HUDEP-2 (cell line): ENCODE results near the gene AP1M1.

Experiments used
- DNase-seq, 76 experiments: peaks; one replicate each; lab custom pipeline; 2025; ENCODE audit not compliant: unreplicated experiment in 76 of 76; lab: John Stamatoyannopoulos, UW

The AP1M1 gene

DNA sequence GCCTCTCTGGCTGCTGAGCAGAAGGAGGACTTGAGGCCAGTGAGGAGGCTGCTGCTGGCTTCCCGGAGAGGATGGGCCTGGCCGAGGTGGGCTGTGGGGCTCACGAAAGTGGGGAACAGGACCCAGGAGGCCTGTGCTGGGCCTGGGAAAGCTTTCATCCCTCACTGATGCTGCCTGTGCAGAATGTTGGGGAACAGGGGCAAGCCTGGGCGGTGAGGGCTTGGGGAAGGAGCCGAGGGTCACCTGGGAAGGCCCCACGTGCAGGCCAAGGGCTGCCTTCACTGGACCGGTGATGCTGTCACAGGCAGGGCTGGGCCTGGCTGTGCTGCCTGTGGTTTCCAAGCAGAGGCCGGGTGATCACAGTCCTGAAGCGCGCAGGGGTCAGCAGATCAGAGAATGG, 9.4 kb downstream of the AP1M1 start:
- no peak for DNase-seq

GRCh38 chr19:16207490-16208025, 9.8 kb downstream of the AP1M1 start:
- no peak for DNase-seq

GRCh38 chr19:16208064-16208759, 10.5 kb downstream of the AP1M1 start:
- peak in 2 of 76 experiments; percentile 18 to 22 for DNase-seq

- DNase-seq, result peak in 19 of 76 experiments; percentile 13 to 80 (median 53)
Observed at GRCh38 chr19:16208847-16209665, 11.3 kb downstream of the AP1M1 start.

DNA sequence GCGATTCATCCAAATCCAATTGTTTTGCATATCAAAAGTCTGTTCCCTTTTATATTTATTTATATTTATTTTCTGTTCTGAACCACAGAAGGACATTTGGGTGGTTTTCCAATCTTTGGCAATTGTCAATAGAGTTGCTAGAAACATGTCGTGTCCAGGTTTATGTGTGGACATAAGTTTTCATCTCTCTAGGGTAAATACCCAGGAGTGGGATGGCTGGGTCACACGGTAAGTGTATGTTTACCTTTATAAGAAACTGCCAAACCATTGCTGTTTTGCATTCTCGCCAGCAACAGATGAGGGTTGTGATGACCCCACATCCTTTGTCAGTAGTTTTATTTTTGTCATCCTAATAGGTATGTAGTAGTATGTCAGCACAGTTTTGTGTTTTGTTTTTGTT, 12.5 kb downstream of the AP1M1 start:
- no peak for DNase-seq

DNA sequence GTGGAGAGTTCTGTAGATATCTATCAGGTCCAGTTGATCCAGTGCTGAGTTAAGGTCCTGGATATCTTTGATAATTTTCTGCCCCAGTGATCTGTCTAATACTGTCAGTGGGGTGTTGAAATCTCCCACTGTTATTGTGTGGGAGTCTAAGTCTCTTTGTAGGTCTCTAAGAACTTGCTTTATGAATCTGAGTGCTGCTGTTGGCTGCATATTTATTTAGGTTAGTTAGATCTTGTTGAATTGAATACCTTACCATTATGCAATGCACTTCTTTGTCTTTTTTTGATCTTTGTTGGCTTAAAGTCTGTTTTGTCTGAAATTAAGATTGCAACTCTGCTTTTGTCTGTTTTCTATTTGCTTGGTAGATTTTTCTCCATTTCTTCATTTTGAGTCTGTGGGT, 15.4 kb downstream of the AP1M1 start:
- DNase-seq, result peak in 1 of 76 experiments; percentile 51

DNA sequence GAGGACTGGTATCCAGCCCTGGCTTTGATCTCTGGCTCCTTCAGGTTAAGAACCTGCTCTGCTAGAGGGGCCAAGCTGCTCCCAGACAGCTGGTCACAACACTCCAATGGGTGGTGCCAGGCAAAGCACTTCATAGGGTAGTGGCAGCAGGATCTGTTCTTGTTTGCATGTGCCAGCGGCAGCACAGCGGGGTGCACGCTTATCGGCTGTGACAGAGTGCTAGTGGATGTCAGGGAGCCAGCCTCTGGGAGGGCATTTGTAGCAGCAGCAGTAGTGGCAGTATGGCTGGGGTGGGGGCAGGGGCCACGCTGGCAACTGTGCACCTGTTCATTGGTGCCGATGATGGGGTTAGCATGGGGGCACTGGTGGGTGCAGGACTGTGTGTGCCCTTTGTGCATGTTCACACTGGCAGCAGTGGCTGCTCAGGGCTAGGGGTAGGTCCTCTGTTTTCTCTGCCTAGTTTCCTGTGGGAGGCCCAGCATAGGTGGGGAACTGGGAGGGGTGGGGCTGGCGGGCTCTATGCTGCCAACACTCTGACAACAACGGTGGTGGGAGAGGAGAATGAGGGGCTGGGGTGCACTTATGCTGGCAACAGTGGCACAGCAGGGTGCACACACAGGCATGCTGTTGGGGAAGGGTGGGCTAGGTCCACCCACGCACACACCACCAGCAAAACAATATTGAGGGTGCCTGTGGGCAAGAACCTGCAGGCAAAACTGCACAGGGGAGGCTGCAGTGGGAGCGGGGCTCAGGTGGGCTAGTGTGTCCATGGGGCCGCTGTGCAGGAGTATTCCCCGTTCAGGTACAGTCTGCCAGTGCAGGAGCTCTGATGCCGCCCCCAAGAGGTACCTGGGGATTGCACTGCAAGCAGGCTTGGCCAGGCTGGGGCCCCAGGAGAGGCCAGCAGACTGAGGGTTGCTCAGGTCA, 19.3 kb downstream of the AP1M1 start:
- no peak for DNase-seq

DNA sequence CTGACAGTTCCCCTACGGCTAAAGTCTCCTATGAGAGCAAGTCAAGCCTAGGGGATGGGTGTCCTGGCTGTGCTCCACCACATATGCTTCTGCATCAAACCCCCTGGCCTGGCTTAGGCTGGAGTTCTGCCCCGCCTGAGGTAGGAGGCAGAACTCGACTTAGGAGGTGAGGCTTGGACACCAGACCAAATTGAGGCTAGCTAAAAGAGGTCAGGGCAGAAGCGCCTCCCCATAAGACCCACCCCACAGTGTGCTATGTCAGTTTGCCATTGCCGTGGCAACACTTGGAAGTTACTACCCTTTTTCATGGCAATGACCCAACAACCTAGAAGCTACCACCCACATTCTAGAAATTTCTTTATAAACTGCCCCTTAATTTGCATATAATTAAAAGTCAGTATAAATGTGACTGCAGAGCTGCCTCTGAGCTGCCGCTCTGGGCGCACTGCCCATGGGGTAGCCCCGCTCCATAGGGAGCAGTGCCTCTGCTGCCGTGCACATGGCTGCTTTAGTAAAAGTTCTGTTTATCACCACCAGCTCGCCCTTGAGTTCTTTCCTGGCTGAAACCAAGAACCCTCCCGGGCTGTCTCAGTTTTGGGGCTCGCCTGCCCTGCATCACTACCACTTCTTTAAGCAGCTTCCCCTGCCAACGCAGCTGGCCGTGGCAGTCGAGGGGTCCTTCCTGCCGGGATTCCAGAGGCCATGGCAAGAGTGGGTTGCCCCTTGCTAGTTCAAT, 20.2 kb downstream of the AP1M1 start:
- no peak for DNase-seq

GRCh38 chr19:16218851-16219250, 21.1 kb downstream of the AP1M1 start:
- DNase-seq, result no peak

DNA sequence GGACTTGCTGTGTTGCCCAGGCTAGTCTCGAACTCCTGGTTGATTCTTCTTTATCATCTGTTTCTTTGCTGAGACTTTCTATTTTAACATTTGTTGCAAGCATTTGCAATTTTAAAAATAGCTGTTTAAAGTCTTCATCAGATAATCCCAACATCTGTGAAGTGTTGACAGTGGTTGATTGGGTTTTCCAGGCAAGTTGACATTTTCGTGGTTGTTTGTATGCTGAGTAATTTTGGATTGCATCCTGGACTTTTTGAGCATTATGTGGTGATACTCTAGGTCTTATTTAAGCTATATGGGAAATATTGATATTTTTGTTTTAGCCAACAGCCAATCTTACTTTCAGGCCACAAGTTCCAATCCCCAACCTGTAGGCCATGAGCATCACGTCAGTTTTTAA, 25.1 kb downstream of the AP1M1 start:
- DNase-seq, result no peak

DNA sequence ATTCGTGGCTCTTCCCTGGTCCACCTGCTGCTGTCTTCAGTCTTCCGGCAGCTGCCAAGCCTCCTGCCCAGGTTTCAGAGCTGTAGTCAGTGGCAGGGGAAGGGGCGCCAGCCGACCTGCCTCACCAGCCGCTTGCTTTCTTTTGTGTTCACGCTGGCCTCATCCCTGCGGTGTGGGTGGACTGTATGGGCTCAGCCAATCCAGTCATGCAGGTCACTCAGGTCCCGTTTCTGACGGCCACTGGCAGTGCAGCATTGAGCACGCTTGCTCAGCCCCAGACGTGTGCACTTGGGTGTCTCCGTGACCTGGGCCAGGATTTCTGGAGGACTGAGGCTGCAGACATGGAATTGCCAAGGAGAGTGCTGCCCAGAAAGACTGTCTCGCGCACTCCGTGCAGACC, 26.0 kb downstream of the AP1M1 start:
- DNase-seq, result no peak

DNA sequence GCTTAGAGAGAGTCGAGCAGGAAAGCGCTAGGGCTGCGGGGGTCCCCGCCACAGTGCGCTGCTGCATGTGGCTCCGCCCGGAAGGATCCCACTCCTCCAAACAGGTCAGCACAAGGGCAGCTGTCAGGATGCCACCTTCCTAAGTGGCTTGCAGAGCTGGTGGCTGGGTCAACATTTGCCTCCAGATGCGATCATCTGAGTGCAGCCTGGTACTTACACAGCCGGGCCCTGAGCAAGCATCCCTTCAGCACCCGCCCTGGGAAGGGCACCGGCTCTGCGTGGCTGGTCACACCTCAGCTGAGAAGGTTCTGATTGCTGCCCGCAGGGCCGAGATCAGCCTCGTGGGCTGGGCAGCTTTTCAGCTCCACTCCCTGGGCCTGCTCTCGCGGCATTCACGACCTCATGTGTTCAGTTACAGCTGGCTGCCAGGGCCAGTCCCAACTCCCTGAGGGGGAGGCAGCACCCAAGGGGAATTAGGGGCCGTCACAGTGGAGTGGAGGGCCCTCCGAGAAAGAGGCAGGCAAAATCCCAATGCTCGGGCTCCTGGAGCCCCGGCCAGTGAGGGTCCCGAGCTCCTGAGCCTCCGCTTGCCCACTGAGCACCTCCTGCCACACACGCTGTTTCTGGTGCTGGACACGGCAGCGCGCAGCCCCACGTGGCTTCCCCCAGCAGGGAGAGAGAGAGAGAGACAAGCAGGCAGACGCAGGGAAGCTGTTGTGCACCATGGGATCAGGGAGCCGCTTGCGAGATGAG, 26.8 kb downstream of the AP1M1 start:
- no peak for DNase-seq

GRCh38 chr19:16225279-16226183, 27.8 kb downstream of the AP1M1 start:
- DNase-seq, result no peak

DNA sequence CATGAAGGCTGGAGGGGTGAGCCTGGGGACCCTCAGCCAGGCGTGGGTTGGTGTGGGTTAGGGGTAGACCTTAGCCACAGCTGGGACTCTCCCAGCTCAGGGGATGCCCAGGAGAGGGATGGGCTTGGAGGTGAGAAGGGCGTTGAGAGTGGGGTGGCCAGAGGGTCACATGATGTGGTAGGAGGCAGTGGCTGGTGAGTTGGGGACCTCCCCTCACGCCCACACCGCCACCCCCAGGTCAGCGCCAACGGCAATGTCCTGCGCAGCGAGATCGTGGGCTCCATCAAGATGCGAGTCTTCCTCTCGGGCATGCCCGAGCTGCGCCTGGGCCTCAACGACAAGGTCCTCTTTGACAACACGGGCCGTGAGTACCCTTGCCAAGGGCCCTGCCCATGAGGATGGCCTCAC, 28.5 kb downstream of the AP1M1 start:
- no peak for DNase-seq

DNA sequence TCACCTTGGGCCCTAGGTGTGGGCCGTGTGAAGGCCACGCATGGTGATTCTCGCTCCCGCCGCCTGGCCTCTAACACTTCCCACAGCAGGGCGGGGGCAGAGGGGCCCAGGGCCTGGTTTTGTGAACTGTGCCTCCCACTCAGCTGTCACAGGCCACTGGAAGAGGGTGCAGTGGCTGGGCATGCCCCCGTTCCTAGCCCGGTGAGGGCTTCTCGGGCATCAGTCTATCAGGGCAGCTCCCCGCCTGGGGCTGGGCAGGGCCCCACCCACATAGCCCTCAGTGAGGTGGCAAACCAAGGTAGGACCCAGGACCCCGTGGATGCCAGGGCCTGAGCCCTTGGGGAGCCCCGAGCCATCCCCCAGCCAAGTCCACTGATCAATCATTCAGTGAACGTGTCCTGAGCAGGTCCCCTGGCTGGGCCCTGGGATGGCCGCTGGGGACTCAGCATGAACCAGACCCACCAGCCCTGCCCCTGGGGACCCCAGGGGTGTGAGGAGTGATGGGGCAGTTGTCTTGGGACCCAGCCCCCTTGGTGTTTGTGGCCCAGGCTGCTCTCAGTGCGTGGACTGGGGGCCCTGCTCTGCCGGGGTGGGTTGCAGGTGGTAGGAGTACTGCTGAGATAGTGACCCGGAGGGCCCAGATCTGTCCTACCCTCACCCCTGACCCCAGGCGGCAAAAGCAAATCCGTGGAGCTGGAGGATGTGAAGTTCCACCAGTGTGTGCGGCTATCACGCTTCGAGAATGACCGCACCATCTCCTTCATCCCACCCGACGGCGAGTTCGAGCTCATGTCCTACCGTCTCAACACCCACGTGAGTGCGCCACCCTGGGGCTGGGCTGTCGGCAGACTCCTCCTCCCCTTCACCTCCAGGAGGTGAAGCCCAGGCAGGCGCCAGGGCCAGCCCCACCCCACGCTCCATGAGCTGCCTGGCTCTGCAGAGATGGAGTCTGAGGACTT, 29.4 kb downstream of the AP1M1 start:
- no peak for DNase-seq

GRCh38 chr19:16227837-16228636, 30.3 kb downstream of the AP1M1 start:
- no peak for DNase-seq
